ENCODE data around the gene USHBP1.
A peak's percentile ranks its signal among the peaks of the same experiment; 100 is the strongest.

Gene USHBP1

DNA sequence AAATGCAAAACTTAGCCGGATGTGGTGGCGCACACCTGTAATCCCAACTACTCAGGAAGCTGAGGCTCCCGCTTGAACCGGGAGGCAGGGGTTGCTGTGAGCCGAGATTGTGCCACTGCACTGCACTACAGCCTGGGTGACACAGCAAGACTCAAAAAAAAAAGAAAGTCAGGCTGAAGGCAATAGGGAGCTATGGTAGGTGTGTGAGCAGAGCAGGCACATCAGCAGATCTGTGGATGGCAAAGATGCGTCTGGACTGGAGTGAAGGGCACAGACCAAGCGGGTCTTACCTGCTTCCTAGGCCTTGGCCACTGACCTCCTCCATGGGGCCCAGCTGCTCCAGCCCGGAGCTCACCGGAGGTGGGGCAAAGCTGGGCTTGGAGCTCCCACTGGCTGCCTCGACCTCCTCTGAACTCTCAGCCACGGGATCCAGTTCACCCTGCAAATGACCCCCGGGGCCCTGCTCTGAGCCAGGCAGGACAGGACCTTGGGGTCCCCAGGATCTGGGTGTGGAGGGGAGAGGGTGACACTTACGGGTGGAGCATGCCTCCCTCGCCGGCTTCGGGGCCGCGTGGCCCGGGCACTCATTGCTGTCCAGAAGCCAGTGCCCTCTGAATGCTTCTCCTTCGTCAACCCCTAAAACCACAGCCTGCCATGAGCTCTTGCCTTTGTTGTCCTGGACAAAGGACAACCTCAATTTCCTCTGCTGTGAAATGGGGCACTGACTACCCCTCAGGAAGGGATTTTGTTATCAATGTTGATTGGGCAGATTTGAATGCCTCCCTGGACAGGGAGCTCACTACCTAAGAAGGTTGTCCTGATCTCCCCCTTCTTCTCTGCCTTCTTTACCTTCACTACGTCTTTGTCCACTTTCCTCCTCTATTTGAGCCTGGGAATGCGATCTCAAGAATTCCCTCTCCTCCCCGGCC, 569 bp downstream of the USHBP1 start:
- no peak for DNase-seq
- no peaks in the 10 kb centered on the region for H3K36me3 ChIP-seq (ENCODE audit: control insufficient read depth, insufficient read depth, low read length)
- H3K27me3 ChIP-seq (replicated peaks; ENCODE audit: control insufficient read depth, insufficient read depth, low read length, poor library complexity, severe bottlenecking): no peaks in the 10 kb centered on the region
- H3K27ac ChIP-seq (ENCODE audit: insufficient read depth, low read length, poor library complexity, severe bottlenecking): no peak overlapping the region
- H3K9me3 ChIP-seq (ENCODE audit: control insufficient read depth, low read length): no peaks in the 10 kb centered on the region
- H3K4me1 ChIP-seq (ENCODE audit: control insufficient read depth, insufficient read depth, low read length, poor library complexity, severe bottlenecking): peaks cover 9% of the 10 kb centered on the region
- no peak overlapping the region for H3K4me3 ChIP-seq (ENCODE audit: insufficient read depth, low read depth, low read length, poor library complexity, severe bottlenecking)

DNA sequence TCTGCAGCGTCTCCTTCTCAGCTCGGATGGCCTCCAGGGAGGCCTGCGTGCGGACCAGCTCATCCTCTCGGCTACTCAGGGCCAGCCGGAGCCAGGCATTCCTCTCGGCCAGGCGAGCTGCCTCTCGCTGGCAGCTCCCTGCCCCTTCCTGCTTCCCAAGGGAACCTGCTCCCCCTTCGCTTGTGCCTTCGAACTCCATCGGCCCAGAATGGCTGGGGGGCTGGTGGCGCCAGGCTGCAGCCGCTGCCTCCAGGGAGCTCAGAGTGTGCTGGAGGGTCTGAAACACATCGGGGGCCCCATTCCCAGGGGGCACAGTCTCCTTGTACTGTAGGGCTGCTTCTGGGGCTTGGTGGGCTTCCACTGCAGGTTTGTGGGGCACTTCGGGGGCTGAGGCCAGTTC, 2.0 kb downstream of the USHBP1 start:
- H3K27ac ChIP-seq (ENCODE audit: insufficient read depth, low read length, poor library complexity, severe bottlenecking): no peak overlapping the region

DNA sequence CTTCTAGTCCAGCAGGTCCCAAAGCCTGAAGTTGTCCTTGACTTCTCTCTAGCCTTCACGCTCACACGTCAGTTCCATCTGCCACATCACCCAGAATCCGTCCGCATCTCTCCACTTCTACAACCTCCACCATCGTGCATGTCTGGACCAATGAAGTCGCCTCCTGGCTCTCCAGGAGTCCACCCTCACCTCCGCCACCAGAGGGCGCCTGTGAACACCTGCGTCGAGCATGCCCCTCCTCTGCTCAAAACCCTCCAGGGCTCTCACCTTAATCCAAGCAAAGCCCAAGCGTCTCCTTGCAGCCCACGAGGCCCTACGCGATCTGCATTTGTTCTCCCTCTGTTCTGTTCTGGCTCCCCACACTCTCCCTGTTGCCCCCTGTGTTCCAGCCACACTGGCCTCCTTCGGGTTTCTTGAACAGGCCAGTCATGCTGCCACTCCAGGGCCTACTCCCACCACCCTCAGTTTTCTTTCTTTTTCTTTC, 3.7 kb downstream of the USHBP1 start:
- Histone ChIP-seq H3K9me3 (ENCODE audit: control insufficient read depth, low read length) (no peaks in the 10 kb centered on the region), H3K36me3 (ENCODE audit: control insufficient read depth, insufficient read depth, low read length) (no peaks in the 10 kb centered on the region), H3K27ac (ENCODE audit: insufficient read depth, low read length, poor library complexity, severe bottlenecking) (no peak overlapping the region), H3K27me3 (replicated peaks; ENCODE audit: control insufficient read depth, insufficient read depth, low read length, poor library complexity, severe bottlenecking) (no peaks in the 10 kb centered on the region), H3K4me1 (ENCODE audit: control insufficient read depth, insufficient read depth, low read length, poor library complexity, severe bottlenecking) (no peaks in the 10 kb centered on the region), H3K4me3 (ENCODE audit: insufficient read depth, low read depth, low read length, poor library complexity, severe bottlenecking) (no peak overlapping the region)
- DNase-seq: peak; percentile 72 to 83 (median 77)

More for the DNA sequence above, 2.0 kb downstream of the USHBP1 start:
- Histone ChIP-seq H3K4me1 (ENCODE audit: control insufficient read depth, insufficient read depth, low read length, poor library complexity, severe bottlenecking) (peaks cover 2% of the 10 kb centered on the region), H3K36me3 (ENCODE audit: control insufficient read depth, insufficient read depth, low read length) (no peaks in the 10 kb centered on the region), H3K27me3 (replicated peaks; ENCODE audit: control insufficient read depth, insufficient read depth, low read length, poor library complexity, severe bottlenecking) (no peaks in the 10 kb centered on the region), H3K9me3 (ENCODE audit: control insufficient read depth, low read length) (no peaks in the 10 kb centered on the region), H3K4me3 (ENCODE audit: insufficient read depth, low read depth, low read length, poor library complexity, severe bottlenecking) (no peak overlapping the region)
- DNase-seq: no peak

DNA sequence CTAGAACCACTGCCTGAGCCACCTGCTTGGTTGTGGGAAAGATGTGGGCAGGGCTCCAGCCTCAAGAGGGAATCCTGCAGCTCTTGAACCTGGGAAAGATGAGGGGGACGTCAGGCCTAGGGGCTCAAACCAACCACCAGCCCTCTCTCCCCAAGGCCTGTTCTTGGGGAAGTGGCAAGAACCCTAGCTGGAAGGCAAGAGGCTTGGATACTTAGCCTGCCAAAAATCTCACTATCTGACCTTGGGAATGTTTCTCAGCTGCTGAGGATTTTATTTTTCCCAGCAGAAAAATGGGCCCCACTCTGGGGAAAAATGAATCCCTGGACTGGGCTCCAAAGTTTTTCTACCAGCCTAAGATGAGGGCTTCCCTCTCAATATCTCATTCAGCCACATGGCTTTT, 4.6 kb downstream of the USHBP1 start:
- Histone ChIP-seq H3K4me1 (ENCODE audit: control insufficient read depth, insufficient read depth, low read length, poor library complexity, severe bottlenecking) (no peaks in the 10 kb centered on the region), H3K4me3 (ENCODE audit: insufficient read depth, low read depth, low read length, poor library complexity, severe bottlenecking) (no peak overlapping the region), H3K36me3 (ENCODE audit: control insufficient read depth, insufficient read depth, low read length) (no peaks in the 10 kb centered on the region), H3K27ac (ENCODE audit: insufficient read depth, low read length, poor library complexity, severe bottlenecking) (no peak overlapping the region), H3K9me3 (ENCODE audit: control insufficient read depth, low read length) (no peaks in the 10 kb centered on the region), H3K27me3 (replicated peaks; ENCODE audit: control insufficient read depth, insufficient read depth, low read length, poor library complexity, severe bottlenecking) (no peaks in the 10 kb centered on the region)
- DNase-seq: no peak

DNA sequence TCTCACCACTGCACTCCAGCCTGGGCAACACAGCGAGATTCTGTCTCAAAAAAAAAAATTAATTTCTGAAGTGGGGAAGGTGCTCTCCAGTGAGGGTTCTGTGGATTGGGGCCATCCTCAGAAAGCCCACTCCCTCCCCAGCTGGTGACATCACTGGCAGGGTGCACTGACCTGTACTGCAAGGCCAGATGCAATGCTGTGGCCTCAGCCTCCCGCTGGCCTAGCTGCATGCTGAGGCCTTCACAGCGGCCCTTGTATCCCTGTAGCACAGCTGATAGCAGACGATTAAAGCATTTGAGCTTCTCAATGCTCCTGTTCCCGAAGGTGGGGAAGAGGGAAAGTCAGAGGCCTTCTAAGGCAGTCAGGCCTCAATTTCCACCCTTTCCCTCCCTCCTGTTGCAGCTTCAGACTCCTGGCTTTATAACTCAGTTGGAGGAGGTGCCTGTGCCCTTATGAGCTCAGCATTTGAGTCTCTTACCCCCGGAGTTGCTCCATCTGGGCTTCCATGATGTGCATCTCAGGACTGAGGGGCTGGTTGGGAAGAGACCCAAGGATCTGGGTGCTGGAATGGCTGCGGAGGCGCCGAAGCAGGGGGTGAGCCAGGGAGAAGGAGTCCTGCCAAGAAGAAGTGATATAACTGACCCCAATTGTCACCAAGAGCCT, 5.3 kb downstream of the USHBP1 start:
- Histone ChIP-seq H3K4me3 (ENCODE audit: insufficient read depth, low read depth, low read length, poor library complexity, severe bottlenecking) (no peak overlapping the region), H3K4me1 (ENCODE audit: control insufficient read depth, insufficient read depth, low read length, poor library complexity, severe bottlenecking) (no peaks in the 10 kb centered on the region), H3K27ac (ENCODE audit: insufficient read depth, low read length, poor library complexity, severe bottlenecking) (no peak overlapping the region), H3K36me3 (ENCODE audit: control insufficient read depth, insufficient read depth, low read length) (no peaks in the 10 kb centered on the region), H3K9me3 (ENCODE audit: control insufficient read depth, low read length) (no peaks in the 10 kb centered on the region), H3K27me3 (replicated peaks; ENCODE audit: control insufficient read depth, insufficient read depth, low read length, poor library complexity, severe bottlenecking) (no peaks in the 10 kb centered on the region)
- DNase-seq: no peak

DNA sequence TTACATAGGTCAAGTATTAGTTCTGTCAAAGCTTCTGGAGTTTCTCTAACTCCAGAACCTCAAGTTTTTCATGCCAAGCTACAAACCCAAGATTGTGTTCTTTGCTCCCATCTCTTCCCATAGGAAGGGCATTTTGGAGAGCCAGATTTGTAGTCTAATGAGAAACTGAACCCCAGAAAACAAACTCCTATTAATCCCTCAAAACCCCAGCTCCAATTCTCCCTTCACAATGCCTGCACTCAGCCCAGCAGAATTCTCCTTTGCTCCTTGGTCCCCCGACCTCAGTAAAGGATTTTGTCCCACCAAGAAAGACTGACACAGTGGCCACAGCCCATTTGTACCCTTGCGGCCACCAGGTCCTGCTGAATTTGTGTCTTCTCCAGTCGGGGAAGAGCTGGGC, 8.4 kb downstream of the USHBP1 start:
- Histone ChIP-seq H3K4me1 (ENCODE audit: control insufficient read depth, insufficient read depth, low read length, poor library complexity, severe bottlenecking) (no peaks in the 10 kb centered on the region), H3K36me3 (ENCODE audit: control insufficient read depth, insufficient read depth, low read length) (no peaks in the 10 kb centered on the region), H3K27ac (ENCODE audit: insufficient read depth, low read length, poor library complexity, severe bottlenecking) (no peak overlapping the region), H3K27me3 (replicated peaks; ENCODE audit: control insufficient read depth, insufficient read depth, low read length, poor library complexity, severe bottlenecking) (no peaks in the 10 kb centered on the region), H3K4me3 (ENCODE audit: insufficient read depth, low read depth, low read length, poor library complexity, severe bottlenecking) (no peak overlapping the region), H3K9me3 (ENCODE audit: control insufficient read depth, low read length) (no peaks in the 10 kb centered on the region)
- no peak for DNase-seq

DNA sequence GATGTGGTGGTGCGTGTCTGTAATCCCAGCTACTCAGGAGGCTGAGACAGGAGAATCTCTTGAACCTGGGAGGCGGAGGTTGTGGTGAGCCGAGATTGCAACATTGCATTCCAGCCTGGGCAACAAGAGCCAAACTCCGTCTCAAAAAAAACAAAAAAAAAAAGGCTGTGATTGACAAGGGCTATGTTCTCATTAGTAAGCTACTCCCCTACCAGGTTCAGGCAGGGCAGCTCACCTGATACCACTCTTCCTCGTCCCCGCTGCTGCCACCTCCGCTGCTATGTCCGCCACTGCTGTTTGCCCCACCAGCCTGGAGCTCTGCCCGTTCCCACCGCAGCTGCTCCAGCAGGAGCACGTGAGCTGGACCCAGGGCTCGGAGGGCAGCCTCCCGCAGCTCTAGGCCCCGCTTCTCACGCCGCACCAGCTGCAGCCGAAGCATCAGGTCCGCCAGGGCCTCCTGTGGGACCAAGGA, 9.4 kb downstream of the USHBP1 start:
- Histone ChIP-seq H3K4me3 (ENCODE audit: insufficient read depth, low read depth, low read length, poor library complexity, severe bottlenecking) (no peak overlapping the region), H3K9me3 (ENCODE audit: control insufficient read depth, low read length) (no peaks in the 10 kb centered on the region), H3K4me1 (ENCODE audit: control insufficient read depth, insufficient read depth, low read length, poor library complexity, severe bottlenecking) (no peaks in the 10 kb centered on the region), H3K36me3 (ENCODE audit: control insufficient read depth, insufficient read depth, low read length) (no peaks in the 10 kb centered on the region), H3K27ac (ENCODE audit: insufficient read depth, low read length, poor library complexity, severe bottlenecking) (no peak overlapping the region), H3K27me3 (replicated peaks; ENCODE audit: control insufficient read depth, insufficient read depth, low read length, poor library complexity, severe bottlenecking) (no peaks in the 10 kb centered on the region)
- DNase-seq: no peak

DNA sequence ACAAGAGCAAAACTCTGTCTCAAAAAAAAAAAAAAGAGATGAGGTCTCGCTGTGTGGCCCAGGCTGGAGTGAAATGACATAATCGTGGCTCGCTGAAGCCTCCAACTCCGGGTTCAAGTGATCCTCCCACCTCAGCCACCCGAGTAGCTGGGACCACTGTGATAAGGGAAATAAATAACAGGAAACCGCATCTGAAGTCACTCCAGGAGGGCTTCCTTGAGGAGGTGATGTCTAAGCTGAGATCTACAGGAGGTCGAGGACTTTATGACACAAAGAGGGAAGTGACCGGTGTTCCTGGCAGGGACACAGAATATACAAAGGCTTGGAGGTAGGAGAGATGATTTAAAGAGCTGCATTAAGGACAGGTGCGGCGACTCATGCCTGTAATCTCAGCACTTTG, 9.9 kb downstream of the USHBP1 start:
- Histone ChIP-seq H3K4me1 (ENCODE audit: control insufficient read depth, insufficient read depth, low read length, poor library complexity, severe bottlenecking) (no peaks in the 10 kb centered on the region), H3K4me3 (ENCODE audit: insufficient read depth, low read depth, low read length, poor library complexity, severe bottlenecking) (no peak overlapping the region), H3K36me3 (ENCODE audit: control insufficient read depth, insufficient read depth, low read length) (no peaks in the 10 kb centered on the region), H3K27me3 (replicated peaks; ENCODE audit: control insufficient read depth, insufficient read depth, low read length, poor library complexity, severe bottlenecking) (no peaks in the 10 kb centered on the region), H3K9me3 (ENCODE audit: control insufficient read depth, low read length) (no peaks in the 10 kb centered on the region), H3K27ac (ENCODE audit: insufficient read depth, low read length, poor library complexity, severe bottlenecking) (no peak overlapping the region)
- DNase-seq: no peak

DNA sequence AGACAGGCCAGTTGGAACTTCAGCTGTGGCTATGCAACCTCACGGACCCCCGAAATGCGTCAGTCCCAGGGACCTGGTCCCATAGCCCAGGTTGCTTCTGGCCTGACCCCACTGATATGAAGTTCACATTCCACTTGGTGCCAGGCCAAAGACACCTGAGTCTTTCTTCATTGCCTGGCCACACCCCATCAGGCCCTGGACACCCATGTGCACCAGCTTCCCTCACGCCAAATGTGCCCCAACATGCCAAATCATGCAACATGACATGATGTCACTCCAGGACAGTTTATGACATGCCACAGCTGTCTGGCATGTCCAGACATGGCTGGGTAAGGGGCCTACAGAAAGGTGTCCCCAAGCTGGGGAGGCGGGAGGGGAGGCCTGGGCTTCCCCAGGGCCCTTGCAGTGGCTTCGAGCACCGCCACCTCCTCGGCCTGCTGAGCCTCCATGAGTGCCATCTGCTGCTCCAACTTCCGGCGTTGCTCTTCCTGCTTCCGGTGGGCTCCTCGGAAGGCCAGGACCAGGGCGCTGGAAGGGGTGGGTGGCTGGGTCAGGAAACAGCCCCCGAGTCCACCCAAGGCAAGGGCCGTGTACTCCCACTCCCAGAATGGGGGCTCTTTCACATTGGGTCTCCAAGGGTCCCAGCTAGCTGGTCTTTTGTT, 14.5 kb downstream of the USHBP1 start:
- Histone ChIP-seq H3K36me3 (ENCODE audit: control insufficient read depth, insufficient read depth, low read length) (no peaks in the 10 kb centered on the region), H3K9me3 (ENCODE audit: control insufficient read depth, low read length) (no peaks in the 10 kb centered on the region), H3K27me3 (replicated peaks; ENCODE audit: control insufficient read depth, insufficient read depth, low read length, poor library complexity, severe bottlenecking) (no peaks in the 10 kb centered on the region), H3K4me1 (ENCODE audit: control insufficient read depth, insufficient read depth, low read length, poor library complexity, severe bottlenecking) (peaks cover 9% of the 10 kb centered on the region), H3K4me3 (ENCODE audit: insufficient read depth, low read depth, low read length, poor library complexity, severe bottlenecking) (no peak overlapping the region), H3K27ac (ENCODE audit: insufficient read depth, low read length, poor library complexity, severe bottlenecking) (no peak overlapping the region)
- DNase-seq: no peak
